GM23338 (cell line): ENCODE measurements around the gene CRISP1.

ENCODE experiments used
- CREB1 ChIP-seq: fragments of 250-450 bp; sonication (Bioruptor Pico); IDR thresholded peaks from 2 replicates; pipeline ENCODE4 v1.5.0; 2020; ENCODE audit warnings: low read depth, mild to moderate bottlenecking, moderate library complexity
- CTCF ChIP-seq, 2 experiments: fragments of 200-600 bp in 1 of 2; sonication (generic) in 1 of 2; conservative IDR thresholded peaks; 2 replicates each; pipeline versions ENCODE4 v1.5.1 to v1.6.1; 2016 to 2017; ENCODE audit warnings: antibody characterized with exemption in 2 of 2, low read depth in 2 of 2, mild to moderate bottlenecking in 2 of 2, moderate library complexity in 1 of 2
- EZH2 ChIP-seq: fragments of 200-600 bp; sonication (generic); IDR thresholded peaks from one replicate; pipeline ENCODE4 v1.8.0; 2017; ENCODE audit warnings: antibody characterized with exemption, mild to moderate bottlenecking, low read depth; ENCODE audit not compliant: unreplicated experiment
- EZH2phosphoT487 ChIP-seq: fragments of 200-600 bp; sonication (generic); IDR thresholded peaks from one replicate; pipeline ENCODE4 v1.8.1; 2018; ENCODE audit warnings: antibody characterized with exemption; ENCODE audit not compliant: unreplicated experiment
- JUNB ChIP-seq: IDR thresholded peaks from one replicate; pipeline ENCODE4 v1.6.1; 2016; ENCODE audit warnings: antibody characterized with exemption; ENCODE audit not compliant: unreplicated experiment
- NANOG ChIP-seq: IDR thresholded peaks from 2 replicates; pipeline ENCODE4 v1.6.1; 2016; ENCODE audit warnings: antibody characterized with exemption, borderline replicate concordance
- POLR2AphosphoS5 ChIP-seq: IDR thresholded peaks from 2 replicates; pipeline ENCODE4 v1.6.1; 2016; ENCODE audit warnings: antibody characterized with exemption, low read depth
- REST ChIP-seq: IDR thresholded peaks from one replicate; pipeline ENCODE4 v1.6.1; 2018; ENCODE audit warnings: antibody characterized with exemption; ENCODE audit not compliant: unreplicated experiment
- STAT1 ChIP-seq: IDR thresholded peaks from one replicate; pipeline ENCODE4 v1.6.1; 2016; ENCODE audit warnings: antibody characterized with exemption; ENCODE audit not compliant: unreplicated experiment
- ZNF114 ChIP-seq: fragments of 250-450 bp; sonication (Bioruptor Pico); IDR thresholded peaks from 2 replicates; pipeline ENCODE4 v1.5.0; 2020; ENCODE audit warnings: mild to moderate bottlenecking, moderate library complexity
- ZNF331 ChIP-seq: fragments of 250-450 bp; sonication (Bioruptor Pico); IDR thresholded peaks from 2 replicates; pipeline ENCODE4 v1.5.0; 2020; ENCODE audit warnings: low read depth, mild to moderate bottlenecking, moderate library complexity
- ZNF462 ChIP-seq: fragments of 250-450 bp; sonication (Bioruptor Pico); IDR thresholded peaks from 2 replicates; pipeline ENCODE4 v1.5.0; 2020; ENCODE audit warnings: mild to moderate bottlenecking, moderate library complexity

GRCh38 chr6:49813248-49813647 lies 53.1 kb downstream of the CRISP1 start:
- TF ChIP-seq POLR2AphosphoS5 (no peak), CTCF (conservative IDR thresholded peaks at IDR 0.05; ENCODE audit: low read depth in 2 of 2) (no peak), ZNF331 (no peak), EZH2 (no peak), EZH2phosphoT487 (no peak), CREB1 (CRISPR knock-in tag) (no peak), REST (no peak), STAT1 (no peak), ZNF114 (CRISPR knock-in tag) (no peak), JUNB (no peak), ZNF462 (CRISPR knock-in tag) (no peak), NANOG (no peak)
